Skin epidermis (tissue), 12 donors: ENCODE measurements around the gene PTGR1.

Experiments
- H3K27ac ChIP-seq, 21 experiments: fragments of 200-600 bp; sonication (generic) in 11 of 21; one replicate each; pipeline ENCODE4 v1.5.0; 2020; ENCODE audit warnings: mild to moderate bottlenecking in 3 of 21, inconsistent platforms in 2 of 21, moderate library complexity in 2 of 21
- H3K4me3 ChIP-seq, 7 experiments: fragments of 200-600 bp; sonication (generic) in 2 of 7; one replicate each; pipeline ENCODE4 v1.5.0; 2020; ENCODE audit warnings: inconsistent platforms in 2 of 7, mild to moderate bottlenecking in 2 of 7, moderate library complexity in 1 of 7

The PTGR1 gene

GRCh38 chr9:111599092-111599954, at the start of gene PTGR1:
Gene PTGR1 (minus strand): TSS chr9:111599647. CDS start chr9:111597422, 2,225 bp downstream.
- Histone ChIP-seq H3K4me3 (peak within 1 kb of the TSS; percentile 43 to 84 (median 61)), H3K27ac (peak within 1 kb of the TSS; percentile 55 to 92 (median 82))

- H3K4me3 ChIP-seq = no peak overlapping the region
- H3K27ac ChIP-seq = no peak overlapping the region
These were observed 49.6 kb upstream of the PTGR1 start for GRCh38 chr9:111649016-111649415.

GRCh38 chr9:111648066-111648465, 48.6 kb upstream of the PTGR1 start:
- H3K27ac ChIP-seq = peak overlapping the region in 7 of 21 experiments; percentile 3 to 65 (median 29)
- no peak overlapping the region for H3K4me3 ChIP-seq

- Histone ChIP-seq H3K27ac (no peak overlapping the region), H3K4me3 (no peak overlapping the region)
These were observed 47.0 kb upstream of the PTGR1 start for GRCh38 chr9:111646417-111646816.

GRCh38 chr9:111645806-111646205, 46.4 kb upstream of the PTGR1 start:
- Histone ChIP-seq H3K4me3 (no peak overlapping the region), H3K27ac (no peak overlapping the region)

GRCh38 chr9:111644195-111644772, 44.8 kb upstream of the PTGR1 start:
- Histone ChIP-seq H3K27ac (no peak overlapping the region), H3K4me3 (no peak overlapping the region)

- H3K4me3 ChIP-seq = no peak overlapping the region
- H3K27ac ChIP-seq = no peak overlapping the region
These were observed 38.0 kb upstream of the PTGR1 start for GRCh38 chr9:111637421-111637950.

- Histone ChIP-seq H3K27ac (no peak overlapping the region), H3K4me3 (no peak overlapping the region)
These were observed 35.4 kb upstream of the PTGR1 start for GRCh38 chr9:111634860-111635259.

- H3K4me3 ChIP-seq = no peak overlapping the region
- no peak overlapping the region for H3K27ac ChIP-seq
These were observed 33.9 kb upstream of the PTGR1 start for GRCh38 chr9:111633389-111633736.

- peak overlapping the region in 3 of 7 experiments; percentile 71 to 98 (median 92) for H3K4me3 ChIP-seq
- no peak overlapping the region for H3K27ac ChIP-seq
These were observed 33.4 kb upstream of the PTGR1 start for GRCh38 chr9:111632695-111633388.

- H3K27ac ChIP-seq = peak overlapping the region in 20 of 21 experiments; percentile 81 to 98 (median 92)
These were observed 32.6 kb upstream of the PTGR1 start for GRCh38 chr9:111632060-111632459.

GRCh38 chr9:111631214-111631971, 31.9 kb upstream of the PTGR1 start, which contains the start of gene DNAJC25:
Gene DNAJC25 (plus strand): TSS chr9:111631334. CDS start chr9:111631408, 74 bp downstream.
- Histone ChIP-seq H3K4me3 (peak within 1 kb of the TSS; percentile 67 to 100 (median 95)), H3K27ac (peak within 1 kb of the TSS; percentile 81 to 98 (median 92))

More at GRCh38 chr9:111632060-111632459, 32.6 kb upstream of the PTGR1 start:
- peak overlapping the region; percentile 67 to 100 (median 95) for H3K4me3 ChIP-seq

GRCh38 chr9:111630964-111631213, 31.4 kb upstream of the PTGR1 start:
- H3K27ac ChIP-seq = peak overlapping the region in 18 of 21 experiments; percentile 57 to 98 (median 91)
- H3K4me3 ChIP-seq = peak overlapping the region; percentile 67 to 100 (median 95)

- Histone ChIP-seq H3K27ac (peak overlapping the region in 17 of 21 experiments; percentile 57 to 98 (median 90)), H3K4me3 (peak overlapping the region; percentile 67 to 100 (median 95))
These were observed 30.9 kb upstream of the PTGR1 start for GRCh38 chr9:111630182-111630963.

- Histone ChIP-seq H3K4me3 (no peak overlapping the region), H3K27ac (no peak overlapping the region)
These were observed 29.0 kb upstream of the PTGR1 start for GRCh38 chr9:111628411-111628810.

GRCh38 chr9:111627260-111627963, 28.0 kb upstream of the PTGR1 start:
- Histone ChIP-seq H3K4me3 (no peak overlapping the region), H3K27ac (no peak overlapping the region)

GRCh38 chr9:111622626-111623025, 23.2 kb upstream of the PTGR1 start:
- no peak overlapping the region for H3K27ac ChIP-seq
- H3K4me3 ChIP-seq = no peak overlapping the region

- Histone ChIP-seq H3K4me3 (no peak overlapping the region), H3K27ac (no peak overlapping the region)
These were observed 22.5 kb upstream of the PTGR1 start for GRCh38 chr9:111621895-111622480.
